GM21825 (cell line): ENCODE results near the gene FAM114A1.

Source experiments
- ATAC-seq: cut with Tn5 transposase; IDR thresholded peaks from one replicate; pipeline ENCODE4 v1.9.1; 2021; ENCODE audit warnings: mild to moderate bottlenecking, moderate library complexity; ENCODE audit not compliant: unreplicated experiment

The FAM114A1 gene

GRCh38 chr4:38857354-38858096, 10.1 kb upstream of the FAM114A1 start:
- ATAC-seq, result peak; percentile 69

GRCh38 chr4:38858097-38858420, 9.5 kb upstream of the FAM114A1 start:
- ATAC-seq, result no peak

GRCh38 chr4:38859501-38859900, 8.1 kb upstream of the FAM114A1 start:
- no peak for ATAC-seq

- ATAC-seq, result peak; percentile 36
Measured at GRCh38 chr4:38860788-38861424, 6.7 kb upstream of the FAM114A1 start.

- no peak for ATAC-seq
Measured at GRCh38 chr4:38861791-38862190, 5.8 kb upstream of the FAM114A1 start.

GRCh38 chr4:38865445-38865844, 2.2 kb upstream of the FAM114A1 start:
- ATAC-seq, result no peak

GRCh38 chr4:38866973-38867477, 581 bp upstream of the FAM114A1 start:
- no peak for ATAC-seq

- no peak for ATAC-seq
Measured at GRCh38 chr4:38868059-38868960, 704 bp downstream of the FAM114A1 start.

GRCh38 chr4:38869511-38869910, 1.9 kb downstream of the FAM114A1 start:
- no peak for ATAC-seq

- no peak for ATAC-seq
Measured at GRCh38 chr4:38870098-38870808, 2.6 kb downstream of the FAM114A1 start.

- ATAC-seq, result no peak
Measured at GRCh38 chr4:38871593-38871992, 4.0 kb downstream of the FAM114A1 start.

- no peak for ATAC-seq
Measured at GRCh38 chr4:38872620-38873019, 5.0 kb downstream of the FAM114A1 start.

- no peak for ATAC-seq
Measured at GRCh38 chr4:38873290-38873944, 5.8 kb downstream of the FAM114A1 start.

GRCh38 chr4:38876636-38877035, 9.0 kb downstream of the FAM114A1 start:
- ATAC-seq, result no peak

GRCh38 chr4:38884254-38884653, 16.6 kb downstream of the FAM114A1 start:
- no peak for ATAC-seq

- ATAC-seq, result peak; percentile 62
Measured at GRCh38 chr4:38889143-38889542, 21.5 kb downstream of the FAM114A1 start.

- no peak for ATAC-seq
Measured at GRCh38 chr4:38891051-38891983, 23.7 kb downstream of the FAM114A1 start.

GRCh38 chr4:38894322-38894982, 26.8 kb downstream of the FAM114A1 start:
- no peak for ATAC-seq

GRCh38 chr4:38896940-38897339, 29.3 kb downstream of the FAM114A1 start:
- no peak for ATAC-seq
